ENCODE measurements around the gene ADGRL1. TPM values are rescaled to one million over a fixed set of nuclear protein-coding genes. Genes with fewer than 3 reads are reported as not detected.
A peak's percentile ranks its signal among the peaks of the same experiment; 100 is the strongest.
"Not testable (repeated sequence)": the region's sequence is repeated elsewhere in the genome, so short reads cannot be mapped to it uniquely, and the experiment has no call there.

ADGRL1 gene
- polyA plus RNA-seq, 1 experiment: 4.0 TPM

DNA sequence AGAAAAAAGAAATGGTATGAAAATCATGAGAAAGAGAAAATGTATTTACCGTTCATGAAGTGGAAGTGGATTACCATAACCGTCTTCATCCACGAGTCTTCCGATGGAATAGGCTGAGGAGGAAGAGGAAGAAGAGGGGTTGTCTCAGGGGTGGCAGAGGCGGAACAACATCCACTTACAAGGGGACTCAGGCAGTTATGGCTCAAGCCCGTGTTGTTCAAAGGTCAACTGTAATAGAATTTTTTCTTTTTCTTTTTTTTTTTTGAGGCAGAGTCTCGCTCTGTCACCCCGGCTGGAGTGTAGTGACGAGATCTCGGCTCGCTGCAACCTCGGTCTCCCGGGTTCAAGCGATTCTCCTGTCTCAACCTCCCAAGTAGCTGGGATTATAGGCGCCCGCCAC lies 16.9 kb upstream of the ADGRL1 start:
- no peaks in the 10 kb centered on the region for H3K36me3 ChIP-seq (ENCODE audit: control insufficient read depth, insufficient read depth, low read length)

DNA sequence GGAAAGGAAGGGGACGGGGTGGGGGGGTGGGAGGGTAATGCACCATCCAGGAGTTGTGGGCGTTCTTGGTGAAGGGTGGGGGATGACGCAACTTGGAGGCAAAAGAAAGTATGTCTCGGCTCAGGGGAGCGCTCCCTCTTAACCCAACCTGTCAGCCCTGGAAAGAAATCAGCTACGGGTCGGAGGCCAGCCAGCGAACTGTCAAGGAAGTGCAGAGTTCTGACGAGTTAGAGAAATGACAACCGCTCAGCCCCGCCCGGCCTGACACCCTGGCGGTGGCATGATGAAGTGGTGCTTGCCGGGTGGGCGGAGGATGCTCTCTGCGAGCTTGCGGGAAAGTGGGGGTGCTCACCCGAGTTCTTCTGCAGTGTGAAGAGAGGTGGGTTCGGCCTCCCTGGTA lies 15.4 kb upstream of the ADGRL1 start:
- H3K36me3 ChIP-seq (ENCODE audit: control insufficient read depth, insufficient read depth, low read length); POLR2A ChIA-PET; CTCF ChIA-PET; H3K4me3 ChIP-seq (ENCODE audit: low read depth, low read length); DNase-seq (ENCODE audit: low read depth); H3K27me3 ChIP-seq (ENCODE audit: control insufficient read depth, insufficient read depth, low read length): not testable (repeated sequence)
- TF ChIP-seq CTCF (IDR thresholded peaks at IDR 0.05; ENCODE audit: insufficient read depth, low read depth, low read length): peak; percentile 22; the same call in 1 of the 2 replicates

More for the DNA sequence above, 16.9 kb upstream of the ADGRL1 start:
- DNase-seq (ENCODE audit: low read depth): no peak
- Histone ChIP-seq H3K4me3 (ENCODE audit: low read depth, low read length) (no peak overlapping the region), H3K27me3 (ENCODE audit: control insufficient read depth, insufficient read depth, low read length) (no peaks in the 10 kb centered on the region)
- ChIA-PET CTCF (no interaction called here), POLR2A (no interaction called here)
- no peak for TF ChIP-seq CTCF (IDR thresholded peaks at IDR 0.05; ENCODE audit: insufficient read depth, low read depth, low read length)

GRCh38 chr19:14218620-14219330 lies 12.8 kb upstream of the ADGRL1 start:
- no peak for DNase-seq (ENCODE audit: low read depth)
- Histone ChIP-seq H3K4me3 (ENCODE audit: low read depth, low read length) (no peak overlapping the region), H3K36me3 (ENCODE audit: control insufficient read depth, insufficient read depth, low read length) (no peaks in the 10 kb centered on the region), H3K27me3 (ENCODE audit: control insufficient read depth, insufficient read depth, low read length) (no peaks in the 10 kb centered on the region)
- no peak for TF ChIP-seq CTCF (IDR thresholded peaks at IDR 0.05; ENCODE audit: insufficient read depth, low read depth, low read length)
- ChIA-PET POLR2A (no interaction called here), CTCF (interaction anchor here (1.4 to 2.3 kb wide), 3 partner anchors 10 to 129 kb away, joined by 4 to 10 read pairs (median 6); no protein-coding TSS in a partner anchor)

GRCh38 chr19:14217886-14218285 lies 11.9 kb upstream of the ADGRL1 start:
- DNase-seq (ENCODE audit: low read depth); H3K27me3 ChIP-seq (ENCODE audit: control insufficient read depth, insufficient read depth, low read length); H3K4me3 ChIP-seq (ENCODE audit: low read depth, low read length); H3K36me3 ChIP-seq (ENCODE audit: control insufficient read depth, insufficient read depth, low read length); POLR2A ChIA-PET: not testable (repeated sequence)
- CTCF ChIA-PET: interaction anchor here (0.6 to 2.3 kb wide), 10 partner anchors 9 to 163 kb away, joined by 3 to 10 read pairs (median 4); partner anchors contain the start of gene ADGRE5

GRCh38 chr19:14214580-14214979 lies 8.6 kb upstream of the ADGRL1 start:
- Histone ChIP-seq H3K36me3 (ENCODE audit: control insufficient read depth, insufficient read depth, low read length) (no peaks in the 10 kb centered on the region), H3K27me3 (ENCODE audit: control insufficient read depth, insufficient read depth, low read length) (peaks cover 4% of the 10 kb centered on the region), H3K4me3 (ENCODE audit: low read depth, low read length) (no peak overlapping the region)
- POLR2A ChIA-PET: no interaction called here
- no peak for DNase-seq (ENCODE audit: low read depth)
- CTCF ChIA-PET: no interaction called here
- no peak for TF ChIP-seq CTCF (IDR thresholded peaks at IDR 0.05; ENCODE audit: insufficient read depth, low read depth, low read length)

GRCh38 chr19:14210182-14210581 lies 4.2 kb upstream of the ADGRL1 start:
- H3K36me3 ChIP-seq (ENCODE audit: control insufficient read depth, insufficient read depth, low read length); DNase-seq (ENCODE audit: low read depth); H3K4me3 ChIP-seq (ENCODE audit: low read depth, low read length); H3K27me3 ChIP-seq (ENCODE audit: control insufficient read depth, insufficient read depth, low read length); CTCF ChIA-PET; POLR2A ChIA-PET: not testable (repeated sequence)

DNA sequence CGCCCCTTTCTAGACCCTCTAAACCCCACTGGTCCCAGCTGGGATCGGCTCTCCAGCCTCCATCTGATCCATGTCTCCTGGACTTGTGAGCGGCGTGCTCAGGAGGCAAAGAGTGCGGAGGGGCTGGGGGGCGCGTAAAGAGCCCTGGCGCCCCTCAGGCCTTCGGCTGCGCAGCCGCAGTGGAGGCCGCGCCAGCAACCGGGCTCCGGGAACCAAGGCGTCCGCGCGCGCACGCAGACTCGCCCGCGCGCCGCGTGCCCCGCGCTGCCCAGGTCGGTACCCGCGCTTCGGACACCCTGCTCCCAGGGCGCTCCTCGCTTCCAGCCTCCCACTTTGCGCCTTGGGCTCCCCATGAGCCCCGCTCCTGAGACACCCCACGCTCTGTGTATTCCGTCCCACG lies 3.4 kb upstream of the ADGRL1 start:
- CTCF ChIA-PET: interaction anchor here (1.4 kb wide), 1 partner anchor 9 kb away, joined by 4 read pairs; no protein-coding TSS in a partner anchor
- H3K27me3 ChIP-seq (ENCODE audit: control insufficient read depth, insufficient read depth, low read length): peaks cover 14% of the 10 kb centered on the region
- H3K4me3 ChIP-seq (ENCODE audit: low read depth, low read length); H3K36me3 ChIP-seq (ENCODE audit: control insufficient read depth, insufficient read depth, low read length); DNase-seq (ENCODE audit: low read depth); POLR2A ChIA-PET: not testable (repeated sequence)

- H3K4me3 ChIP-seq (ENCODE audit: low read depth, low read length); DNase-seq (ENCODE audit: low read depth); POLR2A ChIA-PET; H3K36me3 ChIP-seq (ENCODE audit: control insufficient read depth, insufficient read depth, low read length): not testable (repeated sequence)
- H3K27me3 ChIP-seq (ENCODE audit: control insufficient read depth, insufficient read depth, low read length): peaks cover 16% of the 10 kb centered on the region
- CTCF ChIA-PET: interaction anchor here (1.4 kb wide), 1 partner anchor 10 kb away, joined by 4 read pairs; no protein-coding TSS in a partner anchor
Observed at GRCh38 chr19:14208496-14208895, 2.5 kb upstream of the ADGRL1 start.

GRCh38 chr19:14207796-14208195 lies 1.8 kb upstream of the ADGRL1 start:
- H3K36me3 ChIP-seq (ENCODE audit: control insufficient read depth, insufficient read depth, low read length); POLR2A ChIA-PET; DNase-seq (ENCODE audit: low read depth); H3K4me3 ChIP-seq (ENCODE audit: low read depth, low read length): not testable (repeated sequence)
- CTCF ChIA-PET: interaction anchor here (1.0 kb wide), 1 partner anchor 141 kb away, joined by 3 read pairs; no protein-coding TSS in a partner anchor
- peaks cover 18% of the 10 kb centered on the region for H3K27me3 ChIP-seq (ENCODE audit: control insufficient read depth, insufficient read depth, low read length)
